Cardiac muscle cell (in vitro differentiated cells and primary cell): ENCODE data around the gene LRBA. TPM values are rescaled to one million over a fixed set of nuclear protein-coding genes. Genes with fewer than 3 reads are reported as not detected.

Experiments used
- DNase-seq, 2 donors: peaks; one replicate each; pipeline versions ENCODE4 v3.0.0 to v3.0.0-alpha.2; 2010 to 2017; ENCODE audit warnings: low read depth in 1 of 2, low spot score in 1 of 2
- H3K27ac ChIP-seq: fragments of 200-600 bp; sonication (generic); 2 replicates; pipeline ENCODE4 v1.5.1; 2016
- H3K27me3 ChIP-seq: fragments of 200-600 bp; sonication (generic); 2 replicates; pipeline ENCODE4 v1.6.0; 2016; ENCODE audit warnings: control low read depth
- H3K36me3 ChIP-seq: fragments of 200-600 bp; sonication (generic); 2 replicates; pipeline ENCODE4 v1.5.1; 2016; ENCODE audit warnings: control low read depth
- H3K4me1 ChIP-seq: fragments of 200-600 bp; sonication (generic); 2 replicates; pipeline ENCODE4 v1.8.1; 2017; ENCODE audit warnings: low read depth, mild to moderate bottlenecking, mixed run types
- H3K4me3 ChIP-seq: fragments of 200-600 bp; sonication (generic); 2 replicates; pipeline ENCODE4 v1.5.1; 2016; ENCODE audit warnings: mild to moderate bottlenecking
- H3K9me3 ChIP-seq: fragments of 200-600 bp; sonication (generic); 2 replicates; pipeline ENCODE4 v1.5.1; 2017; ENCODE audit warnings: low read depth, mild to moderate bottlenecking, control low read depth
- CTCF ChIP-seq: IDR thresholded peaks from 2 replicates; pipeline ENCODE4 v1.5.1; 2012; ENCODE audit warnings: low read depth, mild to moderate bottlenecking, low read length
- polyA plus RNA-seq: library from polyadenylated mRNA; unstranded; fragments of >200 nt; fragmentation: Nextera tagmentation; extraction: Ambion mirVana; gene quantifications from 2 replicates; pipeline ENCODE4 v1.2.1, GENCODE V29; 2016
- total RNA-seq: library from RNA; depleted of rRNA; stranded (reverse); fragments of >200 nt; gene quantifications from 2 replicates; pipeline ENCODE4 v1.2.3, GENCODE V29; 2016

The LRBA gene
- total and polyA plus RNA-seq, 2 experiments from 2014 or later = 17.7 to 58.8 TPM

- no peak for TF ChIP-seq CTCF
- no peak overlapping the region for H3K27ac ChIP-seq
- H3K27me3 ChIP-seq = no peaks in the 10 kb centered on the region
- no peaks in the 10 kb centered on the region for H3K4me1 ChIP-seq
- no peak for DNase-seq
- H3K36me3 ChIP-seq = peaks cover 3% of the 10 kb centered on the region
- no peak overlapping the region for H3K4me3 ChIP-seq
- H3K9me3 ChIP-seq = no peaks in the 10 kb centered on the region
Observed at GRCh38 chr4:150681063-150681462, 334.0 kb downstream of the LRBA start.

GRCh38 chr4:150680651-150681050 lies 334.4 kb downstream of the LRBA start:
- no peak for TF ChIP-seq CTCF
- H3K9me3 ChIP-seq = no peaks in the 10 kb centered on the region

GRCh38 chr4:150679765-150680343 lies 335.2 kb downstream of the LRBA start:
- Histone ChIP-seq H3K27me3 (no peaks in the 10 kb centered on the region), H3K4me1 (no peaks in the 10 kb centered on the region), H3K9me3 (no peaks in the 10 kb centered on the region), H3K27ac (no peak overlapping the region), H3K36me3 (peaks cover 3% of the 10 kb centered on the region), H3K4me3 (no peak overlapping the region)
- TF ChIP-seq CTCF = no peak
- no peak for DNase-seq

More at GRCh38 chr4:150680651-150681050, 334.4 kb downstream of the LRBA start:
- H3K36me3 ChIP-seq = peaks cover 3% of the 10 kb centered on the region
- H3K4me3 ChIP-seq = no peak overlapping the region
- no peak for DNase-seq
- no peak overlapping the region for H3K27ac ChIP-seq
- H3K27me3 ChIP-seq = no peaks in the 10 kb centered on the region
- no peaks in the 10 kb centered on the region for H3K4me1 ChIP-seq

GRCh38 chr4:150679018-150679764 lies 335.9 kb downstream of the LRBA start:
- no peak overlapping the region for H3K4me3 ChIP-seq
- no peaks in the 10 kb centered on the region for H3K4me1 ChIP-seq
- H3K27me3 ChIP-seq = no peaks in the 10 kb centered on the region
- no peak for TF ChIP-seq CTCF
- H3K27ac ChIP-seq = no peak overlapping the region
- H3K36me3 ChIP-seq = peaks cover 3% of the 10 kb centered on the region
- H3K9me3 ChIP-seq = no peaks in the 10 kb centered on the region
- no peak for DNase-seq

- no peak for DNase-seq
- Histone ChIP-seq H3K36me3 (no peaks in the 10 kb centered on the region), H3K4me1 (no peaks in the 10 kb centered on the region), H3K27me3 (no peaks in the 10 kb centered on the region), H3K27ac (no peak overlapping the region), H3K4me3 (no peak overlapping the region), H3K9me3 (no peaks in the 10 kb centered on the region)
- TF ChIP-seq CTCF = no peak
Observed at GRCh38 chr4:150673793-150674192, 341.3 kb downstream of the LRBA start.
